Measurements from ENCODE around the gene ADGRL3.
A peak's percentile ranks its signal among the peaks of the same experiment; 100 is the strongest.
"Not testable (repeated sequence)": the region's sequence is repeated elsewhere in the genome, so short reads cannot be mapped to it uniquely, and the experiment has no call there.

ADGRL3 gene

DNA sequence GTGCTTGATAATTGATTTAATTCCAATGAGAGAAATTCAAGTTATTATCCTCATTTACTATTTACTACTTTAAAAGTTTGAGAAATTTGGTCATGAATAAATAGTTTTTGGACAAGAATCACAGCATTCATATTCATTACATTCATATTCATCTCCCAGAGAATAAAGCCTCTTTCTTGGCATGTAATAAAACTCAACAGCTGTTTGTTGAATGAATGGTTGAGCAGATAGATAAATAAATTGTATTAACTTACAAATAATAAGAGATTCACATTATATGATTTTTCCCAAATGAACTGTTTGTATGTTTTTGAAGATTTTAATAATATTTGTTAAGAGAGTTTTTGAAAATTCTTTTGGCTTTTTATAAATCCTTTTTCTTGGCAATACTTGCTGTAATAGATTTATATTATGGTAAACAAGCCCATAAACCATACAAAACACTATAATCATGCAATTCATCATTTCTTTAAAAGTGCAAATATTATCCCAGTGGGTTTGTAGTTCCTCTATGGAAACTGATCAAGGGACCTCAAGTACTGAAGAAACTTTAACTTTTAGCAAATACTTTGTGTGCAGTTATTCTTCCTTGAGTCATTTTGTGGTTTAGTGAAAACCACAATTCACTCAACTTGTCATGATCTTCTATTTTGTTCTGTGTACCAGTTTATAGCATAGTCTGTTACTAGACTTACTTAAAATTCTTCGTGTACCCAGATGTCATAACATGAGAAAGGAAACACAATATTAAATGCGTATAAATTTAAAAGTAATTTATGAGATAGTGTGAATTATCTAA lies 371.8 kb downstream of the ADGRL3 start:
- peak; percentile 8 for FAIRE-seq

GRCh38 chr4:61575796-61576195 lies 375.7 kb downstream of the ADGRL3 start:
- no peak for FAIRE-seq

DNA sequence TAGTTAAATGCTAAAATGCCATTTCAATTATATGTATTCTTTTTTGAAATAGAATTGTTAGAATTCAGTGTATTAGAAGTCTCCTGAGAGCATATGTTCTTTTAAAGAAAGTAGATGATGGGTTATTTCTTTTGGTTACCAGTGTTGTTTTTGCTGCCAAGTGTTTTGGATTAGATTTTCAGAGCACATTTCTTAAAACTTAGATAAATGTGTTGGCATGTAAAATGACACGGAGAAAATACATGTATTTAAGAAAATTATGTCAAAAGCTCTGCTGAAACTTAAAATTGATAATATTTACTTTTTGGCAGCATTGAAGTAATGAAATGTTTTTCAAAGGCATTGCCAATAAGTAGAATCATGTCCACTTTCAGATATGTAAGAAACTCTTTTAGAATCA lies 379.7 kb downstream of the ADGRL3 start:
- FAIRE-seq = no peak

GRCh38 chr4:61580721-61581377 lies 380.7 kb downstream of the ADGRL3 start:
- no peak for FAIRE-seq

GRCh38 chr4:61583696-61584095 lies 383.6 kb downstream of the ADGRL3 start:
- no peak for FAIRE-seq

- no peak for FAIRE-seq
These were observed 388.7 kb downstream of the ADGRL3 start for GRCh38 chr4:61588621-61589402.

- FAIRE-seq = no peak
These were observed 390.8 kb downstream of the ADGRL3 start for GRCh38 chr4:61590881-61591280.

DNA sequence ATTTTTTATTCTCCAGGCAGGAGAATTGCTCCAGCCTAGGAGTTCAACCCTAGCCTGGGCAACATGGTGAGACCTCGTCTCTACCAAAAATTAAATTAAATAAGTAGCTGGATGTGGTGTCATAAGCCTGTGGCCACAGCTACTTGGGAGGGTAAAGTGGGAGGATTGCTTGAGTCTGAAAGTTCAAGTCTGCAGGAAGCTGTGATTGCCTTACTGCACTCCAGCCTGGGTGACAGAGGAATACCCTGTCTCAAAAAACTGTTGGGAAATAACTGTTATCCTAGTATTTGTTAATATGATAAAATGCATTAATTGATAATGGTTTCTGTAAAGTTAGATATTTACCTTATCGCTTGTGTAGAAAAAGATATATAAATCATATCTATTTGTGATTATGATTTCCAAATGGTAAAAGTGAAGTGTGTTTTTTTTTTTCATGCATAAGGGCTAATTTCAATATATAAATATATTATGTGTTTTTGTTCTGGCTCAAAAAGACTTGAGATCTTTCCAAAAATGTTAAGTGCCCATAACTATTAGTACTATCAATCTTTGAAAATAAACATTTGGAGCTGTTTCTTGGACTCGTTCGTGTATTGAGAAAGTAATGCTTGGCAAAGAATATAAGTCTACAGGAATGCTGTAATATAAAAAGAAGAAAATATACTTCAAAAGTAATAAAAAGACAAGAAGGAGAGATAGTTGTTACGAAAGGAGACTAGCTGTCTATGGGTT lies 396.6 kb downstream of the ADGRL3 start:
- no peak for FAIRE-seq

- no peak for FAIRE-seq
These were observed 403.0 kb downstream of the ADGRL3 start for GRCh38 chr4:61603086-61603485.

DNA sequence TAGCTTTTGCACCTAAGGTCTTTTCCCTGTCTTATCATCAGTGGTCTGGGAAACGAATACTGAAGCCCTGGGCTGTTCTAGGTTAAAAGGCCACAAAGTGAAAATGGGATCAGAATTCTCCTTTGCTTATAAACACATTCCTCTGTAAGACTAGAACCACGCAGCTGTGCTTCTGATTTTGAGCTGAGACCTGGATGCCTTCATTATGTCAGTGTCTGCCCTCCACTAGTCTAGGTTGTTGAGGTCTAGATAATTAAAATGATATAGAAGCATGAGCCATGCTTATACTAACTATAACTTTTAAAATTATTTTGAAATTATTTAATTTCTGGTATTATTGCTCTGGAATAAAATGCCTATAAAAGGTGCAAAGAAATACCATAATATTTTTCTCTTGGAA lies 403.9 kb downstream of the ADGRL3 start:
- FAIRE-seq = no peak

GRCh38 chr4:61605984-61606383 lies 405.9 kb downstream of the ADGRL3 start:
- FAIRE-seq = no peak

- FAIRE-seq = no peak
These were observed 414.1 kb downstream of the ADGRL3 start for GRCh38 chr4:61614231-61614630.

GRCh38 chr4:61619528-61619927 lies 419.4 kb downstream of the ADGRL3 start:
- FAIRE-seq = no peak

DNA sequence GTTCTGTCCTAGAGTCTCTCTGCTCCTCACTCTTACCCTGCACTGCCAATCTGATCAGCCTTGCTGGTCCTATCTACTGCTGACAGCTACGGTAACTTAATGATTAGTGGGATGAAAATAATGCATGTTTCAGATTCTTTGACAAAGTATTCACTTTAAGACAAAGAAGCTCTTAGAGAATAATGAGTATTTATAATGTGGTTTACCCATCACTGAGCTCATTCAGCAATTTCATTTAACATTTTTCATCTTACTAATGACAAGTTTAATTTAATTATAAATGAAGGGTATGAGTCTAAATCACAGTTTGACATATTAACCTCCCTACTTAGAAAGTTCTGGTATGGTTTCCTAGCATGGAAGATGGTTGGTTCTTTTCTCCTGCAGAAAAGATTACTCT lies 428.2 kb downstream of the ADGRL3 start:
- no peak for FAIRE-seq

DNA sequence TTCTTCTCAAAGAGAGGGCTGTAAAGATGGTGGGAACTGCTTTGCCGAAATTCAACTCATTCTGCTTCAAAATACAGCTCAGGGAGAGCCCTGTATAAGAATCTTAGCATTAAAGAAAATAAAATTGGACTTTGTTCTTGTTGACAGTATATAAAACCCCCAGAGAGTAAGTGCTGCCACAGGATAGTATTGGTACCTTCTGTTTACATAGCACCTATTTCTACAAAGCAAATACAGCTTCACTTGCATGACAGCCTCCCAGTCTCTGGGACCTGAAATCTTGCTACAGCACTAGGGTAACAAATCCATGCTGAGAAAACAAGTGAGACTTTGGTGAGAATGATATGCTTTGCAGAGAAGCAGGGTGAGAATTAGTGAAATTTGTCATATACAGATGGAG lies 428.6 kb downstream of the ADGRL3 start:
- FAIRE-seq = no peak

DNA sequence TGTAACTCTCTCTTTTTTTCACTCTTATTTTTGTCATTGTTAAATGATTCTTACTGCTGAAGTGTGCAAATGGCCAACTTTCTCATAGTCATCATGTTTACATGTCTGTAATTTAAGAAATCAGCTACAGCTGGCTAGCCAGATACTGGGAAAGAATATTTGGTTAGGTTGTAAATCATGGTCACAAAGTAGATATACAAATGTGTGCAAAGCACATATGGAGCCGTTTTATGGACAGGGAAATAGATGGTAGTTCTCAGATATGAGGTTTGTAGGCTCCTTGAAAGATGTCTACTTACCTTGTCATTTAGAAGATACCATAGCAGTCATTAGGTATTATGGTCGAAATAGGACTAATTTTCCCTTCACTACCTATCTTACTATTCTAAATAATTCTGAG lies 430.4 kb downstream of the ADGRL3 start:
- no peak for FAIRE-seq

- FAIRE-seq = peak; percentile 87
These were observed 438.5 kb downstream of the ADGRL3 start for GRCh38 chr4:61638591-61638990.

GRCh38 chr4:61646746-61647350 lies 446.7 kb downstream of the ADGRL3 start:
- FAIRE-seq = not testable (repeated sequence)

DNA sequence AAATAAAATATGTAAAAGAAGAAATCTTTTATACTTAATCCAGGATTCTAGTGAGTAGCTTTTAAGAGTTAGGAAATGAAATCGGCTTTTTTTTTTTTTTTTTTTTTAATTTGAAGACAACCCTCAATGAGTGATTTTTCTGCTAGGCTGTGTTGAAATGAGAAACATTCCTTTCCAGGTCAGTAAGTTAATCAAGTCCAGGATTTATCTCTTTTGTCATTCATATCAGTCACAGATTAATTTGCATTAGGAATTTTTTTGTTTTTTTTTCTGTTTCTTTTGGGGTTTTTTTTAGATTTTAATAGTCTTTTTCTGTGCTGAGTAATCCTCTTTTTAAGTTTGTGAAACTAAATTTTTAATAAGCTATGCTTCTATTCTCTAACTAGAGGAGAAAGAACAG lies 448.1 kb downstream of the ADGRL3 start:
- no peak for FAIRE-seq

DNA sequence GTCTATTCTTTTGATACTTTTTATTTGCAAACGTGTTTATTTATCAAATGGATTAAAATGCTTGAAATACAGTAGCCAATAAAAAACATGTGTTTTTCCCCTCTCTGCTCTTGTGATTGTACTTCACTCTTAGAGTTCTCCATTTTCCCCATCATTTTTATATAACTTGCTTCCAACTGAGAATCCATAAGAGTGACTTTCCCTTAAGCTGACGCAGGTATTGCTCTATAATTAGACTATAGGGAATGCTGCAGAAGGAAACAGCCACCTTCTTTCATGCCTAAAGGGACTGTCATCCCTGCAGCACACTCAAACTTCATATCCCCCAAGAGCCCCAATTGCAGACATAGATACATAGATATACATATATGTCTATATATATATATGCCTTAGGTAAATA lies 456.9 kb downstream of the ADGRL3 start:
- FAIRE-seq = no peak

GRCh38 chr4:61661960-61662359 lies 461.8 kb downstream of the ADGRL3 start:
- no peak for FAIRE-seq

DNA sequence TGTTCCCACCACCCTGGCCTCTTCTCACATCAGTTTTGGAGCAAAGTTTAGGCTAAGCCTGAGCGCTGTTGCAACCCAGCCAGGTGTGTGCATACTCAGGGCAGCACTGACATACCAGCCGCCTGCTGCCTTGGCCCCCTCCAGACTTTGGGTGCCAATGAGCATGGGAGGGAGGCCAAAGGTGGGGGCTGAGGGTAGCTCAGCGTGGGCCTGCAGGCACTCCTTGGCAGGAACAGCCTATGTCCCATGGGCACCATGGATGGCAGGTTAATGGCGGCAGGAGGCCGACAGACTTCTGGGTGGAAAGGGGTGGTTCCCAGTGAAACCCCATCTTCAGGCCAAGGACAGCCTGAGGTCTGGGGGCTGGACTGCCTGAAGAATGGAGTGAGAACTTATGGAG lies 462.2 kb downstream of the ADGRL3 start:
- FAIRE-seq = no peak

DNA sequence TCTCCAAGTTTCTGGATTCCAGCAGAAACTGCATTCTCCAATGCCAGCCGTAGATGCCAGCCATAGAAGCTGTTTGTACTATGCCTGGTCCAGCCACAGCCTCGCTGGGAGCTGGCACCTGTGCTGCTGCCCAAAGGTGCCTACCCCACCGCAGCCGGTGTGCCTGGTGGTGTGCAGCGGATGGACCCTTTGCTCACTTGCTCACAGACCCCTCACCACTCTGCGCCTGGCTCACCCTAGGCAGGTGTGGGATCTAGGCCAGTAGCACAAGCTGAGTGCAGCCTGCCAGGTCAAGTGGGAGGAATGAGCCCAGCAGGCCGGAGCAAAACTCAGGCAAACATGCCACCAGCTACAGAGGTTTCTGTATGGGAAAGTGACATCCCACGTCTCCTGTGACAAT lies 463.2 kb downstream of the ADGRL3 start:
- FAIRE-seq = no peak
